Measurements from ENCODE around the gene CEP20.
"Not testable (repeated sequence)": the region's sequence is repeated elsewhere in the genome, so short reads cannot be mapped to it uniquely, and the experiment has no call there.

The CEP20 gene

DNA sequence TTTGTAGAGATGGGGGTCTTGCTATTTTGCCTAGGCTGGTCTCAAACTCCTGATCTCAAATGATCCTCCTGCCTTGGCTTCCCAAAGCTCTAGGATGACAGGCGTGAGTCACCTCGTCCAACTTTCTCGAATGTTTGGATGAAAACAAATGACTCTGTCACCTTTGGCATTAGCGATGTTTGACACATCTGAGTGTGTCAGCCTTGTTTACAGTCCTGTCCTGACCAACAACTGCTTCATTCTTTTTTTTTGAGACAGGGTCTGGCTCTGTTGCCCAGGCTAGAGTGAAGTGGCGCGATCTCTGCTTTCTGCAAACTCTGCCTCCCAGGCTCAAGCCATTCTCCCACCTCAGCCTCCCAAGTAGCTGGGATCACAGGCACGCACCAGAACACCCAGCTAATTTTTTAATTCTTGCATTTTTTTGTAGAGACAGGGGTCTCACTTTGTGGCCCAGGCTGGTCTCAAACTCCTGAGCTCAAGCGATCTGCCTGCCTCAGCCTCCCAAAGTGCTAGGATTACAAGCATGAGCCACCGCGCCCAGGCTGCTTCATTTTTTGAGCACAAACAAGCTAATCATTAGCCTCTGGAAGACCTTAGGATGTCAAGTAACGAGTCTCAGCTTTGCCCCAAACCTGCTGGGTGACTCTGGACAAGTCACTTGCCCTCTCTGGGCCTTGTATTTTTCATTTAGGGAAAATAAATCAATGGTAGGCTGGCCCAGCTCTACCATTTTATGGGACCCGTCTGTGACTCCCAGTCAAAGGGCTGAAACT, 39.0 kb downstream of the CEP20 start:
- TF ChIP-seq, protein P1, sequence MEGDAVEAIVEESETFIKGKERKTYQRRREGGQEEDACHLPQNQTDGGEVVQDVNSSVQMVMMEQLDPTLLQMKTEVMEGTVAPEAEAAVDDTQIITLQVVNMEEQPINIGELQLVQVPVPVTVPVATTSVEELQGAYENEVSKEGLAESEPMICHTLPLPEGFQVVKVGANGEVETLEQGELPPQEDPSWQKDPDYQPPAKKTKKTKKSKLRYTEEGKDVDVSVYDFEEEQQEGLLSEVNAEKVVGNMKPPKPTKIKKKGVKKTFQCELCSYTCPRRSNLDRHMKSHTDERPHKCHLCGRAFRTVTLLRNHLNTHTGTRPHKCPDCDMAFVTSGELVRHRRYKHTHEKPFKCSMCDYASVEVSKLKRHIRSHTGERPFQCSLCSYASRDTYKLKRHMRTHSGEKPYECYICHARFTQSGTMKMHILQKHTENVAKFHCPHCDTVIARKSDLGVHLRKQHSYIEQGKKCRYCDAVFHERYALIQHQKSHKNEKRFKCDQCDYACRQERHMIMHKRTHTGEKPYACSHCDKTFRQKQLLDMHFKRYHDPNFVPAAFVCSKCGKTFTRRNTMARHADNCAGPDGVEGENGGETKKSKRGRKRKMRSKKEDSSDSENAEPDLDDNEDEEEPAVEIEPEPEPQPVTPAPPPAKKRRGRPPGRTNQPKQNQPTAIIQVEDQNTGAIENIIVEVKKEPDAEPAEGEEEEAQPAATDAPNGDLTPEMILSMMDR (IDR thresholded peaks at IDR 0.05; ENCODE audit: control insufficient read depth, insufficient read depth, low read depth, low read length, missing control alignments): no peak
- no peak for DNase-seq (ENCODE audit: low read depth)
- no peak overlapping the region for H3K4me3 ChIP-seq (ENCODE audit: control insufficient read depth, low read depth, low read length)

DNA sequence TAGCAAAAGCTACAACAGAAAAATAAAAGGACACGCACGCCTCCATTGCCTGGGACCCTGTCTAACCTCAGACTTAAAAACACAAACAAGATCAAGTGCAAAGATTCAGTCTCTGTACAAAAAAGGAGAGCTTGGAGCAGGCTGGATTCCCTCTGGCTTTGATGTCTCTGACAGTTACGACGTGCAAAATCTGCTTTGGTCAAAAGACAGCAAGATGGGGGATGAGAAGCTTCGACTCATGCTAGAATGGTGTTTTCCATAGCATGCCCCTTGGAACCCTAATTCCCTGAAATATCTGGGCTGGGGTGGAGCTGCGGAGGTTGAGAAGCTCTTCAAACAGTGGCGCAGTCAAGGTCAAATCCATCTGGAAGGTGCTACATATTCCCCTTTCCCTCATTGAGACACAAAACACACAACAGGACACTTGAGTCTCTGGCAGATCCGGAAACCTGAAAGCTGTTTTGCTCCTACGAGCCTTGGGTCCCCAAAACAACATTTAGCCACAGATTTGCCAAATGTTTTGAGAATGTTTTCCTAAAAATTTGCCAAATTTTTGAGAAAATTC, 40.7 kb downstream of the CEP20 start:
- DNase-seq (ENCODE audit: low read depth): no peak
- no peak overlapping the region for H3K4me3 ChIP-seq (ENCODE audit: control insufficient read depth, low read depth, low read length)
- TF ChIP-seq, protein P1 (IDR thresholded peaks at IDR 0.05; ENCODE audit: control insufficient read depth, insufficient read depth, low read depth, low read length, missing control alignments): no peak

DNA sequence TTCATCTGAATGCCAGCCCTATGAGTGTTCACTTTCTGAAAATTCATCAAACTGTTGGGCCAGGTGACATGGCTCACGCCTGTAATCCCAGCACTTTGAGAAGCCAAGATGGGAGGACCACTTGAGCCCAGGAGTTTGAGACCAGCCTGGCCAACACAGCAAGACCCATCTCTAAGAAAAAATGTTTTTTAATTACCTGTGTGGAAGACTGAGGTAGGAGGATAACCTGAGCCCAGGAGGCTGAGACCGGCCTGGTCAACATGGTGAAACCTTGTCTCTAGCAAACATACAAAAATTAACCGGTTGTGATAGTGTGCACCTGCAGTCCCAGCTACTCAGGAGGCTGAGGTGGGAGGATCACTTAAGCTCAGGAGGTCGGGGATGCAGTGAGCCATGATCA, 41.9 kb downstream of the CEP20 start:
- no peak for DNase-seq (ENCODE audit: low read depth)
- TF ChIP-seq, protein P1 (IDR thresholded peaks at IDR 0.05; ENCODE audit: control insufficient read depth, insufficient read depth, low read depth, low read length, missing control alignments): no peak
- no peak overlapping the region for H3K4me3 ChIP-seq (ENCODE audit: control insufficient read depth, low read depth, low read length)

DNA sequence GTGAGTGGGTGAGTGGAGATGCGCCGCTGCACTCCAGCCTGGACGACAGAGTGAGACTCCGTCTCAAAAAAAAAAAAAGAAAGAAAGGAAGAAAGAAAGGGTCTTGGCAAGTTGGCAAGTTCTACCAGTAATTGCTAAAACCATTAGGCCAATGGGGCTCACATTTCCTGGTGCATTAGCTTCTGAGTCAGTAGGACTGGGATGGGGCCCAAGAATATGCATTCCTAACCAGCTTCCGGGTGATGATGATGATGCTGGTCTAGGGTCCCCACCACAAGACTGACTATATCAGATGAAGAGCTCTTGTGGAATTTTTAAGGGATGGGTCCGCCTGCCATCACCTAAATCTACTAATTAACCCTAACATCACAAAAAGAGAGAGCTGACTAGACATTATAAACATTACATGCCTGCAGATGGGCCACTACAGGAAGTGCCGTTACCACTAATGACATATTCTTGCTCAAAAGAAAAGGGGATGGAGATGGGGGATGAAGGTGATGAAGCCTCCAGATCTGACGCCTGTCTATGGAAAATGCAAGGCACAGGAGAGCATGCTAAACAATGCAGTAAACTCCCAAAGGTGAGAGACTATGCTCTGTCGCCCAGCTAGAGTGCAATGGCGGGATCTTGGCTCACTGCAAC, 44.6 kb downstream of the CEP20 start:
- TF ChIP-seq, protein P1 (IDR thresholded peaks at IDR 0.05; ENCODE audit: control insufficient read depth, insufficient read depth, low read depth, low read length, missing control alignments): no peak
- no peak overlapping the region for H3K4me3 ChIP-seq (ENCODE audit: control insufficient read depth, low read depth, low read length)
- DNase-seq (ENCODE audit: low read depth): no peak

DNA sequence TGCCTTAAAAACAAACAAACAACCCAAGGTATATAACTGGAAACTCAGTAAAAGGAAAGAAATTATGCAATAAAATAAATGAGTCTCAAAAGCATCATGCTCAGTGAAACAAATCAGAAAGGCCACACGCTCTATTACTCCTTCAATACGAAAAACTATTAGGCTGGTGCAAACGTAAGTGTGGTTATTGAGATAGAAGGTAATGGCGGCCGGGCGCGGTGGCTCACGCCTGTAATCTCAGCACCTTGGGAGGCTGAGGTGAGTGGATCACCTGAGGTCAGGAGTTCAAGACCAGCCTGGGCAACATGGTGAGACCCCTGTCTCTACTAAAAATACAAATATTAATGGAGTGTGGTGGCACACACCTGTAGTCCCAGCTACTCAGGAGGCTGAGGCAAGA, 49.2 kb downstream of the CEP20 start:
- H3K4me3 ChIP-seq (ENCODE audit: control insufficient read depth, low read depth, low read length); DNase-seq (ENCODE audit: low read depth): not testable (repeated sequence)

DNA sequence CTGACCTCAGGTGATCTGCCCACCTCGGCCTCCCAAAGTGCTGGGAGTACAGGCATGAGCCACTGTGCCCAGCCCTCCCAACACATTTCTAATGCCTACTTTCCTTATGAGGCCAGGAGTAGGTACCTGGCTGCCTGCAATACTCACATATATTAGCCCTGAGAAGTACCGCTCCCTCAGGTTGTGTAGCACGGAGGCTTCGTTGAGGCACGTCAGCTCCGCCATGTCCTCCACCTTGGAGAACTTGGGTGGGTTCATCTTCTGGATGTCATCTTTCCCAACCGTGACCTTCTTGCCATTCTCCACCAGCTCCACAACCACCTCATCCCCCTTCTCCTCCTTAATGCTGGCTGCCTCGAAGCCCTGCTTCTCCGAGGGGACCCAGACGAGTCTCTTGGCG, 50.6 kb downstream of the CEP20 start:
- DNase-seq (ENCODE audit: low read depth): no peak
- TF ChIP-seq, protein P1 (IDR thresholded peaks at IDR 0.05; ENCODE audit: control insufficient read depth, insufficient read depth, low read depth, low read length, missing control alignments): no peak

DNA sequence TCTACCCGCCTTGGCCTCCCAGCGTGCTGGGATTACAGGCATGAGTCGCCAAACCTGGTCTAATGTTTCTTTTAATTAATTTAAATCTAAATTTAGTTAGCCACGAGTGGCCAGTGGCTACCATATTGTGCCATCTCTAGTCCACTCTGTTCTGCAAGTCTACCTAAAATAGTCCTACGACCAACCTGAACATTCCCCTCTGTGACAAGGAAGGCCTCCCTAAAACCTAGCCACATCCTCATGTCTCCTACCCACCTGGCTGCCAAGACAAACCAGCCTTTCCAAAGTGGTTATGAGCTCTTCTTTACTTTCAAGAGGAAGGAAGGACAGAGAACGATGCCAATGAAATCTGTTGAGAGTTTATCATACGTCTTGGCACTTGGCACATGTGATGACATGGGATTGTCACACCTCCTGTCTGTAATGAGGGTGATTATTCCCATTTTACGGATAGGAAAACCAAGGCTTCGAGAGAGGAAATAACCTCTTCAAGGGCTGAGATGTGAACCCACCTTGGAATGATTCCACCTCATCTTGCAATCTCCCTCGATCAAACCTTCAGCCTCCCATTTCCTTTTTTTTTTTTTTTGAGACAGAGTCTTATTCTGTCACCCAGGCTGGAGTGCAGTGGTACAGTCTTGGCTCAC, 51.3 kb downstream of the CEP20 start:
- DNase-seq (ENCODE audit: low read depth): no peak
- no peak overlapping the region for H3K4me3 ChIP-seq (ENCODE audit: control insufficient read depth, low read depth, low read length)
- TF ChIP-seq, protein P1 (IDR thresholded peaks at IDR 0.05; ENCODE audit: control insufficient read depth, insufficient read depth, low read depth, low read length, missing control alignments): no peak

More for the DNA sequence above, 50.6 kb downstream of the CEP20 start:
- H3K4me3 ChIP-seq (ENCODE audit: control insufficient read depth, low read depth, low read length): no peak overlapping the region
